D721Med (cell line): ENCODE results near the gene HSFX1.
"Not testable (repeated sequence)": the region's sequence is repeated elsewhere in the genome, so short reads cannot be mapped to it uniquely, and the experiment has no call there.

Experiments
- DNase-seq: peaks from one replicate; pipeline ENCODE4 v3.0.0; 2011; ENCODE audit warnings: low spot score; ENCODE audit not compliant: insufficient read length
- FAIRE-seq: peaks from 2 replicates; lab custom pipeline; 2011; peaks lifted over from hg19 to GRCh38; lab: Jason Lieb, UNC
- TF ChIP-seq, protein P1 (sequence below): IDR thresholded peaks from 2 replicates; pipeline ENCODE4 v1.5.1; 2012; ENCODE audit warnings: mild to moderate bottlenecking, control low read depth; ENCODE audit not compliant: insufficient read depth; ENCODE audit errors: missing control alignments

Gene HSFX1, protein sequence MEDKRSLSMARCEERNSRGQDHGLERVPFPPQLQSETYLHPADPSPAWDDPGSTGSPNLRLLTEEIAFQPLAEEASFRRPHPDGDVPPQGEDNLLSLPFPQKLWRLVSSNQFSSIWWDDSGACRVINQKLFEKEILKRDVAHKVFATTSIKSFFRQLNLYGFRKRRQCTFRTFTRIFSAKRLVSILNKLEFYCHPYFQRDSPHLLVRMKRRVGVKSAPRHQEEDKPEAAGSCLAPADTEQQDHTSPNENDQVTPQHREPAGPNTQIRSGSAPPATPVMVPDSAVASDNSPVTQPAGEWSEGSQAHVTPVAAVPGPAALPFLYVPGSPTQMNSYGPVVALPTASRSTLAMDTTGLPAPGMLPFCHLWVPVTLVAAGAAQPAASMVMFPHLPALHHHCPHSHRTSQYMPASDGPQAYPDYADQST

DNA sequence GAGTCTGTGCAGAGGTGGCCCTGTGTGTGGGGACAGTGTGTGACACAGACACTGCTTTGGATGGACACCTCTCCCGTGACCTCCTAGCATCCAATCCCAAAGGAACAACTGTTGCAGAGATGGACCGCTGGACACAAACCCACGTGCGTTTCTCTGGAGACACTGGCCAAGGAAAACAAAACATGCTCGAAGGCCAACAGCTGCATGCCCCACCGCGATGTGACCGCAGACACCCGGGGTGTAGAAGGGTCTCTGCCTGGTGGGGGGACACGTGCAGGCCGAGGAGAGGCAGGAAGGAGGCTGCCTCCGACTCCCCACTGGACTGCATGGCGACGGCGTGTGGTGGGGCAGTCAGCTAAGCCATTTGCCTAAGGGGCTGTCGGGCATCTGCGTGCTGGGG is at the start of gene HSFX1:
HSFX1 (plus strand) TSS at position 301 of the 400 bp plus-strand sequence. CDS start 614 bp downstream, outside the sequence.
- DNase-seq, FAIRE-seq: not testable (repeated sequence)

DNA sequence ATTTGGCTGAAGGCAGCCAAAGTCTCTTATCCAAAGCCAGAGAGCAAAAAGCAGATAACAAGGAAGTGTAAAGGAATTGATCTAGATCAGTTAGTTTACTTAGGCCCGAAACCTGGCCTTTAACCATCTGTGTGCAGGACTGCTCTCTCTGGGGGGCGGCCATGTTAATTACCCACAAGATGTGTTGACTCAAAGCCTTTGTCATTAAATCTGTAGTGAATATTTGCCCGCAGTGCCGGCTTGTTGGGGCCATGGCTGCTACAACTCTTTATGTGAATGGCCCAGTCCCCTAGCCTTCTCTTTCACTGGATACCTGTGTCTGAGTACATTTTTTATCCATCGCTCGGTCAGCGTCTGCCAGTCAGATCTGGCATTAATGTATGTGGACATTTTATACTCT is 46.6 kb upstream of the HSFX1 start:
- not testable (repeated sequence) for DNase-seq, FAIRE-seq

DNA sequence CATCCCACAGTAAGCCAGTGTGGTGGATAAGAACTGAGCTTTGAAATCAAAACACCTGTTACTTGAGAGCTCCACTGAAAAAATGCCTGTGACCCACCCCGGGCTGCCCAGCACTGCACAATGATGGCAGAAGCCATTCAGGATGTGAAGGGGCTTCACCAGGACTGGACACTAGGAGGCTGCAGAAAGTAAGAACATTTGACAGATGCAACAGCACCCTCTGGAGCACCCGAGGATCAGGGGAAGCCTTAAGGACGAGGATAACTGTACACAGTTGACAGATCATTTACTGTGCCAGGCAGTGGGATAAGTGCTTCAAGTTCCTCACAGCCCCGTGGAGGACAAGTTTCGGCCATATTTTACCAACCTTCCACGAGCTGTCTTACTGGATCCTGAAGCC is 31.6 kb upstream of the HSFX1 start:
- FAIRE-seq, DNase-seq: not testable (repeated sequence)

DNA sequence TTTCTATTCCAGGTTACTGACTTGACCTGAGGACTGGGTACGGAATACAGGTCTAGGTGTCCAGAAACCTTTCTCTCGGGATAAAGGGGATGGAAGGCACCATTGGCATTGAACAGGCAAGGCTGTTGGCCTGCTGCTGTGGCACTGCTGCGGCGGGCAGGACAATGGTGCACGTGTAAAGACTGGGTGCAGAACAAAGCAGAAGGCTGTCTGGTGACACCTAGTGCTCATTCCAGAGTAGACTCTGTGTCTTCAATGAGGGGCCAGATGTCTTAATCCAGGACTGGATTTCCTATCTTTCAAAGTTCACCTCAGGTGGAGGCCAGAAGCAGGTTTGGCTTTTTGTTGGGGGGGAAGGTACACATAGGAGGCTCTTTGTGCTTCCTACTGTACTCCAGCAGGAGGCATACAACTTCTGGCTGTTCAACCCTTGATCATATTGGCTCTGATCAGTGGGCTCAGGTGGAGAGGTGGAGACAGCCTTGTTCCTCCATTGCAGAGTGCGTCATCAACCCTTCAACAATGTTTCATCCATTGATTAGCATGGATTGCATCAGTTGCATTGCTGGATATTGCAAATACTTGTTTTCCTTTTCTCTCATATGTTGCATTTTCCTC is 27.4 kb upstream of the HSFX1 start:
- not testable (repeated sequence) for FAIRE-seq, DNase-seq

DNA sequence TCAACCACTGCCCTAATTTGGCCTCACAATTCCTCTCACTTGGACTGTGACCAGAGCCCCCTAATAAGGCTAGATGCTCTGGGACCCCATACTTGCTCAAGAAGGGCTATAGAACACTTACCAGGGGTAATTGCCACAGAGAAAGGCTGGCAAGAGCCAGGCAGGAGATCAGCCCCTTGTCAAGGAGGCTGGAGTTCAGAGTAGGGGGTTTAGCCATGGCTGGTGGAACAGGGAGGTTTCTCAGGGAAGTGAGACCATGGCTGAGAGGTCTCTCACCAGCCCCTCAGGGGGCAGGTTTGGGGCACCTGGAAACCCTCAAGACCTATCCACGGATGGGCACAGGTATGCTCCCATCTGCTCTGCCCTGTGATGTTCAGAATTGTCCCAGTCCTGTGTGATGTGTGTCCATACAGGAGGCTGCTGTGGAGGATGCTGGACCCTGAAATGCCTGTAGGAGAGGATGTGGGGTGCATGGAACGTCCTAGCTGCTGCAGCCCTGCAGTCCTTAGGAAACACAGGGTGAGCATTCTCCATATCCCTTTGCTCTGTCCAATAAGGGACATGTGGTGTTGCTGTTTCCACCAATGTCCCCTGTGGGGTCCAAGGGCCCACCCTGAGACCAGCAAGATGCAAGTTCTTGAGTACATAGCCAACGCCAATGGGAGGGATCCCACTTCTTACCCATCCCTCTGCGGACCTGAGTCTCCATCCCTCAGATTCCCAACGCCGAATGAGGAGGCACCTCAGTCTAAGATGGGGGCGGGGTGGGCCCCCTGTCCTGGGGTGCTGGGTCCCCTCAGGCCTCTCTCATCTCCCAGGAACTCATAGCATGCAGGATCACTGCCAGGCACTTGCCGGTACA is 16.4 kb upstream of the HSFX1 start:
- TF ChIP-seq, protein P1, sequence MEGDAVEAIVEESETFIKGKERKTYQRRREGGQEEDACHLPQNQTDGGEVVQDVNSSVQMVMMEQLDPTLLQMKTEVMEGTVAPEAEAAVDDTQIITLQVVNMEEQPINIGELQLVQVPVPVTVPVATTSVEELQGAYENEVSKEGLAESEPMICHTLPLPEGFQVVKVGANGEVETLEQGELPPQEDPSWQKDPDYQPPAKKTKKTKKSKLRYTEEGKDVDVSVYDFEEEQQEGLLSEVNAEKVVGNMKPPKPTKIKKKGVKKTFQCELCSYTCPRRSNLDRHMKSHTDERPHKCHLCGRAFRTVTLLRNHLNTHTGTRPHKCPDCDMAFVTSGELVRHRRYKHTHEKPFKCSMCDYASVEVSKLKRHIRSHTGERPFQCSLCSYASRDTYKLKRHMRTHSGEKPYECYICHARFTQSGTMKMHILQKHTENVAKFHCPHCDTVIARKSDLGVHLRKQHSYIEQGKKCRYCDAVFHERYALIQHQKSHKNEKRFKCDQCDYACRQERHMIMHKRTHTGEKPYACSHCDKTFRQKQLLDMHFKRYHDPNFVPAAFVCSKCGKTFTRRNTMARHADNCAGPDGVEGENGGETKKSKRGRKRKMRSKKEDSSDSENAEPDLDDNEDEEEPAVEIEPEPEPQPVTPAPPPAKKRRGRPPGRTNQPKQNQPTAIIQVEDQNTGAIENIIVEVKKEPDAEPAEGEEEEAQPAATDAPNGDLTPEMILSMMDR: no peak
- no peak for DNase-seq
- FAIRE-seq: no peak

DNA sequence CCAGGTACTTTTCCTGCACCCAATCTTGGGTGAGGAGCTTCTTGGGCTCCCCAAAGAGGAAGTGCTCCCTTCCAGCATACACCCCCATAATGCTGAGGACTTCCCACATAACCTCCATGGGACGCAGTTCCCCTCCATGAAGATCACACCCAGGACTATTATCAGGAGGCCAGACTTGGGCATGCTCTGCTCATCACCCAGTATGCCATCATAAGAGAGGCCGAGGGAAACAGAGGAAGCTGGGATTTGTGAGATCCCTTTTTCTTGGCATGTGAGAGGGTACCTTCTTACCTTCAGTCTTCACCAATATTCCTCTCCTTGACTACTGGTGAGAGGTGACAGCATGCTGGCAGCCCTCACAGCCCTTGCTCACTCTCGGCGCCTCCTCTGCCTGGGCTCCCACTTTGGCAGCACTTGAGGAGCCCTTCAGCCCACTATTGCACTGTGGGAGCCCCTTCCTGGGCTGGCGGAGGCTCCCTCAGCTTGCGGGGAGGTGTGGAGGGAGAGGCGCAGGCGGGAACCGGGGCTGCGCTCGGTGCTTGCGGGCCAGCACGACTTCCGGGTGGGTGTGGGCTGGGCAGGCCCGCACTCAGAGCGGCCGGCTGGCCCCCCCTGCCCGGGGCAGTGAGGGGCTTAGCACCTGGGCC is 15.7 kb upstream of the HSFX1 start:
- TF ChIP-seq, protein P1: no peak
- FAIRE-seq (no peak), DNase-seq (no peak)

DNA sequence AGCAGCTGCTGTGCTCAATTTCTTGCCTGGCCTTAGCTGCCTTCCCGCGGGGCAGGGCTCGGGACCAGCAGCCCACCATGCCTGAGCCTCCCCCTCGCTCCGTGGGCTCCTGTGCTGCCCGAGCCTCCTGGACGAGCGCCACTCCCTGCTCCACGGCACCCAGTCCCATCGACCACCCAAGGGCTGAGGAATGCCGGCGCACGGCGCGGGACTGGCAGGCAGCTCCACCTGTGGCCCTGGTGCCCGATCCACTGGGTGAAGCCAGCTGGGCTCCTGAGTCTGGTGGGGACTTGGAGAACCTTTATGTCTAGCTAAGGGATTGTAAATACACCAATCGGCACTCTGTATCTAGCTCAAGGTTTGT is 15.2 kb upstream of the HSFX1 start:
- DNase-seq, FAIRE-seq: not testable (repeated sequence)

DNA sequence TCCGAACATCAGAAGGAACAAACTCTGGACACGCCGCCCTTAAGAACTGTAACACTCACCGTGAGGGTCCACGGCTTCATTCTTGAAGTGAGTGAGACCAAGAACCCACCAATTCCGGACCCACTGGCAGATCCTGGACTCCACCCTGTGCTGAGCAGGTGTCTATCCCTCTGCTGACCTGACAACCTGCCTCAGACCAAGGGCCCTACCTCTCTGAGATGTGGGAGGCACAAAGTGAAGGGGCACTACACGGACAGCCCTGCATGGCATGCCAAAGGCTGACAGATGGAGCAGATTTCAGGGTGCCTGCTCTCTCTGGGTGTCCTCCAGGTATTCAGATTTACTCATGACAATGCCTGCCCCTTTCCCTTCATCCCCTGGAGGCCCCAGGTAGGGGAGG is 14.0 kb upstream of the HSFX1 start:
- no peak for FAIRE-seq
- DNase-seq: no peak
- TF ChIP-seq, protein P1: no peak

DNA sequence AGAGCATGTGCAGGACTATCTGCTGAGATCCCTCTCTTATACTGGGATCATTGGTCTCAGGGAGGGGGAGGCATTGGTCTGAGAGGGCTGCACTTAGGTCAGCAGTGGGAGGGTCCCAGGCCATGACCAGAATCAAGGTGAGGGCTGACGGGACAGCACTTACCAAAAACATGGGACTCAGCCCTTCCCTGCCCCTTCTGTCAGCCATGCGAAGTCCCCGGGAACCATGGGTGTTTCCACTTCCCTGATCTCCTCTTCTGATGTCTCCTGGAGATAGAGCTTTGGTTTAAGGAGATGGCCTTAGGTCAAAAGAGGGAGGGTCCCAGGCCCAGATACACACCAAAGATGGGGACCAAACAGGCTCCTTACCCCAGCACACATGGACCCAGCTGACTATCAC is 12.9 kb upstream of the HSFX1 start:
- TF ChIP-seq, protein P1: no peak
- no peak for FAIRE-seq

DNA sequence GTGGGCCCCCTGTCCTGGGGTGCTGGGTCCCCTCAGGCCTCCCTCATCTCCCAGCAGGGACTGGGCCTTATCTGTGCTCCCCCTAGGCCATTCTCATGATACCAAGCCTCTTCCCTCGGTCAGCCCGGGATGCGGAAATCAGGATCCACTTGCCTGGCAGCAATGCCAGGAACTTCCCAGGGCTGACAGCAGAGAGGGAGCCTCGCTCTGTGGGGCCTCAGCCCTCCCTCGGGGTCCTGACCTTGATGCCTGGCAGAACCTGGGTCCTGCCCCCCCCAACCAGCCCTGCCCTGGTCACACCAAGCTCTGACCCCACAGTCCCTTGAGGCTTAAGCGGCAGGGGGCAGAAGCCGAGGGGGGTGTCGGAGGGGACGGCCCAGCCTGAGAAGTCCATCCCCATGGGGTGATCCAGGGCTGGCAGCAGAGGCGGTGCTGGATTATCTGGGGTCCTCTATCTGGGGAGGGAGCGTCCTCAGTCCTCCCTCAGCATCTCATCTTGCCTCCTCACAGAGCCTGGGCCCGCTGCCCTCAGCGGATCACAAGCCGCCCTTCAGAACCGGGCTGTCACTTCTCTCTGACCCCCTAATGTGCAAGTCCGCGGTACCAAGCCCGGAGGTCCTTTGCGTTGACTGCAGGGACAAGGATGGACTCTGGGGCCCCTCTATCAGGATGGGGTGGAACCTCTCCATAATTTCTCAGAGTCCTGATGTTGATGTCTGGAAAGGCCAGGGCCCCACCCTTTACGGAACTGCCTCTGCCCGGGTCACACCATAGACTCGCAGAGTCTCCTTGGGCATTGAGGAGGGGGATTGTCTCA is 11.8 kb upstream of the HSFX1 start:
- not testable (repeated sequence) for FAIRE-seq, DNase-seq

More for the DNA sequence above, 12.9 kb upstream of the HSFX1 start:
- DNase-seq: no peak
